Activated CD4-positive, alpha-beta T cell treated with anti-CD3 and anti-CD28 coated beads, Interleukin-2, amount 50 U/mL, for 4 hours (primary cell): Measurements from ENCODE around the gene PDGFB.
A peak's percentile ranks its signal among the peaks of the same experiment; 100 is the strongest.
"Not testable (repeated sequence)": the region's sequence is repeated elsewhere in the genome, so short reads cannot be mapped to it uniquely, and the experiment has no call there.

Source experiments
- DNase-seq, 2 experiments: peaks; one replicate each; pipeline ENCODE4 v3.0.0-alpha.2; 2020

The PDGFB gene

DNA sequence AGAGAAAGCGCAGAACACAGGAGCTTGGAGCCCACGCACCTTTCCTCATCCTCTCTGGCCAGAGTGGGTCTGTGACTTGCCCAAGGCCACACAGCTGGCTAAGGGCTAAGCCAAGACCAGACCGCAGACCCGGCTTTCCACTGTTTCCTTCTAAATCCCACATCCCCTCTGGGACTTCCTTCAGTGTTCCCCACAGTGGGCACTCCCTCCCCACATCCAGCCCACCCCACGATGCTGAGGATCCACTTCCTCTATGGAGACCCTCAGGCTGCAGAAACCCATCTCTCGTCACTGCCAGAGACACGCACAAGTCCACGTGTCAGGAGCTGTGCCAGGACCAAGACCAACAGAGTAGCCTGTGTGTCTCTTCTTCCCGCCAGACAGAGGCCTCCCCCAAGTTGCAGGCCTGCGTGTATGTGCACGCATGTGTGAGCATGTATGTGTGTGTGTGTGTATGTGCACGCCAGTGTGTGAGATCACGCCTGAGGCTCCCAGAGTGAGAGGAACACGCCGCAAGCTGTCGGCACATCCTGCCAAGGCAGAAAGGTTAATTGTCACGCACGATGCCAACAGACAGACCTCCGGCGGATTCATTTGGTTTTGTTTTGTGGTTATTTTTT is 21.6 kb downstream of the PDGFB start:
- no peak for DNase-seq

DNA sequence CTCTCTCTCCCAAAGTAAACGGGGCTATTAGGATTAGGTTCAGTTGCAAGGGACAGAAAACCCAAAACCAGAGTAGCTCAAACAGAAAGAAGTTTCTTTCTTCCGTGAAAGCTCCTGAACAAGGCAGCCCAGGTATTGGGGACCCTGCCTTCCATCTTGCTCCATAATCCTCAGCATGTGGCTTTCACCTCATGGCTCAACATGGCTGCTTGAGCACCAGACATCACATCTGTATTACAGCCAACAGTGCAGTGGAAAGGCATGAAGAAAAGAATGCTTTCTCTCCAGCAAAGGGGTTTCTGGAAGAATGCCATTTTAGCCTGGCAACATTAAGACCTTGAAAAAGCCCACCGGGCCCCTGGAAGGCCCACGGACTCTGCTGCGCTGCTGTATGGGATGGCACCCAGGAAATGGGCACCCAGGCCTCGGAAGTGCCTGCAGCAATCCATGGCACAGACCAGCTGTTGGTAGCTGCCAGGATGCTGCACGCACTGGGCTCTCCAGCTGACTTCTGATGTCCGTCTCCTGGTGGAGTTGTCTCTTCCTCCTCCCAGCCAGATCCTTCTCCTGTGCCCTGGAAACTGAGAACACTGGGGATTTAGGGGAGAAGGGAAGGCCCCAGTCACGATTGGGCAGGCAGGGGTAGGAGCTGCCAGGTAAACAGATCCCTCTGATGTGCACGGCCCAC is 22.6 kb downstream of the PDGFB start:
- no peak for DNase-seq

DNA sequence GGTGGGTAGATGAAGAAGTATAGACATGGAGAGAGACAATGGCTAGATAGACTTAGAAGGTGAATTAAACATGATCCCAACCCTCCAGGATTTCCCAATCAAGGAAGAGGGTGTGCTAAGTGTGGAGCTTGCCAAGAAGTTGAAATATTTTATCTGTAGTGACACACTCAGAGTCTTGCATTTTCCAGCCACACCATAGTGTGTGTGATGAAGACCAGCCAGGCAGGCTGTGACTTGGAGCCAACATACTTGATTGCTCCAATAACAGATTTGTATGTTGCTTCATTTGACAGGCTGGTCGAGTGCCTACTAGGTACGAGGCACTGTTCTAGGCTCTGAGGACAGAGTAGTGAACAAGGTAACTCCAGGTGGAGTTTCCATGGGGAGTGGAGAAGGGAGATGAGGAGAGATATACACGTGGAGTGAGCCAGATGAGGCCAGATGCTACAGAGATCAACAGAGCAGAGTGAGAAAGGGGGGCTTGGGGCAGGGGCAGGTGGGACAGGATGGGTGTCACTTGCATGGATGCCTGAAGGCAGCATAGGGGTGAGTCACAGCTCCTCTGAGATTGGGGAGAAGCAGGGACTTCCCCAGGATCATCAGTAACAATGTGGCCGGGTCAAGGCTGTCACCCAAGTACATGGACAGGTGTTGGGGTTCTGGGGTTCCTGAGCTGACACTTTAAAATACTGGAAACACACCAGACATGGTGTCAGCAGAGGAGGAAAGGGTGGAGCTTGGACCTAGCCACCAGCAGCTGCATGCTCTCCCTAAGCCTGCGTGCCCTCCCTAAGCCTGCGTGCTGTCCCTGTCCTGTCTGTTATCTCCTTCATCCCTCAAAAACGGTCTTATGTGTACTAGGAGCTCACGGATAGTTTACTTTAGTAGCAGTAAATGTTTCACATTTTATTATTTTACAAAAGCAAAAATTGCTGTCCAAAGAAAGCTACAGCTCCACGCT is 23.6 kb downstream of the PDGFB start:
- DNase-seq = no peak

DNA sequence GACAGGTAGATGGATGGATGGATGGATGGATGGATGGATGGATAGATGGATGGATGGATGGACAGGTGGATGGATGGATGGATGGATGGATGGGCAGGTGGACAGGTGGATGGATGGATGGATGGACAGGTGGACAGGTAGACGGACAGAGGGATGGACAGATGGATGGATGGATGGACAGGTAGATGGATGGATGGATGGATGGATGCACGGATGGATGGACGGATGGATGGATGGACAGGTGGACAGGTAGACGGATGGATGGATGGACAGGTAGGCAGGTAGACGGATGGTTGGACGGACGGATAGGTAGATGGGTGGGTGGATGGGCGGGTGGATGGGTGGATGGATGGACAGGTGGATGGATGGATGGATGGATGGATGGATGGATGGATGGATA is 24.3 kb downstream of the PDGFB start:
- no peak for DNase-seq

DNA sequence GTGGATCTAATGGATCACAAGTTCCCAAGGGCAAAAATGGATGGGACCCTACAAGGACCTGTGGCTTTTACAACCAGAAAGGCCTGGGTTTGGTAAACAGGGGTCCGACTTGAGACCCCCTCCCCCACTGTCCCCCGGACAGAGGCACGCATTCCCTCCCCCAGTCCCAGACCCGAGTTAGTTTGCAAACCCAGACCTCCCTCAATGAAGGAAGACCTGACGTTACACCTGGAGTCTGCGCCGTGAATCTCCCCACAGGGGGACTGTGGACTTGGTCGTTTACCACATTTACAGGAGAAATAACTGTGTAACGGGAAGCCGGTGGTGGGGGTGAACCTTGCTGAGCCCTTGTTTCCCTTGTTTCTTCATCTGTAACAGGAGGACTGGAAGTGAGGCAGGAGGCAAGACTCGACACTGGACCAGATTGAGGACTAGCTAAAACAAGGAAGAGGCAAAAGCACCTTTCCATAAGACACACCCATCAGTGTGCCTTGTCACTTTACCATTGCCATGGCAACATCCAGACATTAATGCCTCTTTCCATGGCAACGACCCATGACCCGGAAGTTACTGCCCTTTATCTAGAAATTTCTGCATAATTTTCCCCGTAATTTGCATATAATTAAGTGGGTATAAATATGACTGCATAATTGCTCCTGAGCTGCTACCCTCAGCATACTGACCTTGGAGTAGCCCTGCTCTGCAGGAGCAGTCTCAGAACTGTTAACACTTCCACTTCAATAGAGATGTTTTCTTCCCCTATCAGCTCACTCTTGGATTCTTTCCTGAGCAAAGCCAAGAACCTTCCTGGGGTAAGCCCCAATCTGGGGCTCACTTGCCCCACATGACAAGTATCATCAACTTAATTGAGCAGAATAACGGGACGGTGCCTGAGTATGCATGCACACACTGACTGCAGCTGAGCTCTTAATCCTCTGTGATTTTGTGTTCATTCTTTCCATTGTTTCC is 25.4 kb downstream of the PDGFB start:
- DNase-seq = no peak

DNA sequence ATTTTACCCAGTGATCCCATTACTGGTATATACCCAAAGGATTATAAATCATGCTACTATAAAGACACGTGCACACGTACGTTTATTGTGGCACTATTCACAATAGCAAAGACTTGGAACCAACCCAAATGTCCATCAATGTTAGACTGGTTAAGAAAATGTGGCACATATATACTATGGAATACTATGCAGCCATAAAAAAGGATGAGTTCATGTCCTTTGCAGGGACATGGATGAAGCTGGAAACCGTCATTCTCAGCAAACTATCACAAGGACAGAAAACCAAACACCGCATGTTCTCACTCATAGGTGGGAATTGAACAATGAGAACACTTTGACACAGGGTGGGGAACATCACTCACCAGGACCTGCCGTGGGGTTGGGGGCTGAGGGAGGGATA is 26.4 kb downstream of the PDGFB start:
- not testable (repeated sequence) for DNase-seq

DNA sequence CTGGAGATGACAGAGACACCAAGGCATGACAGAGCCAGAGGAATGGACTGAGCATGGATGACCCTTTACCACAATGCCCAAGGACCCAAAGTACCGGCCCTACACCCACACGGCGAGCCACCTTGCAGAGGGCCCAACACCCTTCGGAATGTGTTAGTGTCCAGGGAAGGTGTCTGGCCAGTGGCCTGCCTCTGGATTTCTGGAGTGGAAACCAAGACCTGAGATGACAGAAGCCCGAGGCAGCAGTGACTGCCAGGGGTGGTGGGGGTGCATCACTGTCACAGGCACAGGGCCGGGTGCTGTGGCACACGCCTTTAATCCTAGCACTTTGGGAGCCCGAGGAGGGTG is 28.7 kb downstream of the PDGFB start:
- no peak for DNase-seq

DNA sequence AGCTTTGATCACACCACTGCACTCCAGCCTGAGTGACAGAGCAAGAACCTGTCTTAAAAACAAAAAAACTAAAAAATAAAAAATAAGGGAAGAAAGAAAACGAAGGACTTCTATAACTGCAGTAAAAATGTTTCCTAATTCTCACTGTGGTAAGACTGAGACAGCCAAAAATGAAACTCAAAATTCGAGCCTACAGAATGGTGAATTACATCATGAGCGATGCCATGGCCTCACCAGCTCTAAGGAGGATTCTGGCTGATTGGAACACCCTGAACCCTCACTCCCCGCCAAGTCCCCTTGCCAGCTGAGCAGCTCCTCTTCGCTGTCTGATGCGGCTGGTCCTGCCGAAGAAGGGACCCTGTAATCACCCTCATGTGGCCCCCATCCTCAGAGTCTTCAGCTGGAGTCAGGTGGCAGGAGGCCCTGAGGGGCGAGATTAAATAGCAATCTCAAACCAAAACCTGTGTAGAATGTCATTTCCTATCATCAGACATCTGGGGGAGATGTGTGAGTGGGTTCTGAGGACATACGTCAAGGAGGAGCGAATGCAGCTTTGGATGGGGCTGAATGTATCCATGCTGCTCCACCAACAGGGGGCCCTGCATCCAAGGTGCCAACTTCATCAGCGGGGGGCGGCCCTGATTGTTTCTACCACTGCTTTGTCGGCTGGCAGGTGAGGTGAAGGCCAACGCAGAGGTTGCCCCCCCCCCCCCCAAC is 29.2 kb downstream of the PDGFB start:
- peak; percentile 32 to 36 for DNase-seq

DNA sequence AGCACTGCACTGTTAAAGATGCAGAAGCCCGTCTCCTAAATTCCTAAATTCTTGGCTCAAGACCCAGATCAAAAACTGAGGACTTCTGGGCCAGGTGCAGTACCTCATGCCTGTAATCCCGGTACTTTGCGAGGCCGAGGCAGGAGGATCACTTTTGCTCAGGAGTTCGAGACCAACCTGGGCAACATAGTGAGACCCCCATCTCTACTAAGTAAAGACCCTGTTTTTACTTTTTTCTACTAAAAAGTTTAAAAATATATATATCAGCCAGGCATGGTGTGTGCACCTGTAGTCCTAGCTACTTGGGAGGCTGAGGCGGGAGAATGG is 29.7 kb downstream of the PDGFB start:
- no peak for DNase-seq

DNA sequence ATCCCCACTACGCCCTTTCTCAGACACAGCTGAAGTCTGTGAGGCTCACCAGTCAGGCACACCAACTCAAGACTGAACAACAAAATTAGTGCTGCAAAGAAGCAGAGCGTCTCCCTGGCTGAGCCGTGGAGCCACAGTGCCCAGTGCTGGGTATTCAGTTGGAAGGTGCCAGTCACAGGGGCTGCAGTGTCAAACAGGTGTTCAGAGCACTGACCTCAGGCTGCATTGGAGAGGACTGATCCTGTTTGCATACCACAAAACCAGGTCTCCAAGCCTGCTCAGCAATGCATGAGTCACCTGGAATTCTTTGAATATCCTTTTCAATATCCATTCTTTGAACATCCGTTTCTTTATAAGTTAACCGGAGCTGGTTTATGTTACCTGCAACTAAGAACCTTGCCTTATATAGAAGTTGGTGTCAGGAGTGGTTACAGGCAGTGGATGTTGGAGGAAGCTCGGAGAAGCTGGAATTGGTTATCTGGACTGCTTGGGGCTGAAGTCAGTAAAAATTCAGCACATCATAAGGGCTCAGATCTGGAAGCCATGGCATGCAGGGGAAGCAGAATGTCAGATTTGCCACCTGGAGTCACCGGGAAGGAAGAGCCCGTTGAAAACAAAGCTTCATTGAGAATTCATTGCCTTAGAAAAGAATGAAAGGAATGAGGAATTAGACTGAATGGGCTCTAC is 30.3 kb downstream of the PDGFB start:
- DNase-seq = no peak

DNA sequence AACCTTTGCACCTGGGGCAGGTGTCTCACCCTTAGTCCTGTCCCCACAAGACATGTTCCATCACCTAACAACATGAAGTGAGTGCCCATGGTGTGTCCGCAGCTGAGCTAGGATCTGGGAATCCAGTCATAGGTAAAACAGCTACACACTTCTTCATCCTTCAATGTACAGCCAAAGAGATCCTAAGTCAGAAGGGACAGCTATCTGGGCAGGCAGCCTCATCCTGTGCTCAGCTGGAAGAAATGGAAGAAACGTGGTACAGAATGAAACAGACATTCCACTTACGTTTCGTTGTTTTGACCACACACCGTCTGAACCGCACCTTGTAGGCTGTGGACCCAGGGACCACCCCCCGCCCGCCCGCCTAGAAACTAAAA is 30.8 kb downstream of the PDGFB start:
- DNase-seq = no peak

DNA sequence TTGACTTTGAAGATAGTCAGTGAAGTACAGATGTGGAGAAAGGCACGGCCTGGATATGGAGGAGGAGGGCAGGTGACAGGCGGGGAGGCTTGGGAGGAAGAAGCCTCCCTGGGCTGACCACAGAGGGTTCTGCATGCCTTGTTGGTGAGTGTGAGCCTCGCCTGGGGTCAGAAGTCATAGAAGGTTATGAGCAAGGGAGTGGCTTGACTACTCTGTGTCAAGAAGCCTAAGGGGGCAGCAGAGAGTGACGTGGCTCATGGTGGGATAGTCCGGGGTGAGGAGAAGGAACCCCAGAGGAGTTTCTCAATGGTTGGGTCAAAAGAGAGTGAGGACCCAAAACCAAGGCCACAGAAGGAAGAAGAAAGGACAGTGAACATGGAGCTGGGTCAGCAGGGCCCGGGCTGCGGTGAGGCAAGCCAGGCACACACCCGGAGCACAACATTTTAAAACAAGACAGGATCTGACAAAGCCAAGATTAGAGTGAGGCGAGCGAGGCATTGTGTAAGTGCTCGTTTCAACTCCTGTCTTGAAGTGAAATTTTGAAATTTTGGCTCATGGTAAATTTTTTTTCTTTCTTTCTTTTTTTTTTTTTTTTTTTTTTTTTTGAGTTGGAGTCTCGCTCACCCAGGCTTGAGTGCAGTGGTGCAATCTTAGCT is 31.9 kb downstream of the PDGFB start:
- no peak for DNase-seq

DNA sequence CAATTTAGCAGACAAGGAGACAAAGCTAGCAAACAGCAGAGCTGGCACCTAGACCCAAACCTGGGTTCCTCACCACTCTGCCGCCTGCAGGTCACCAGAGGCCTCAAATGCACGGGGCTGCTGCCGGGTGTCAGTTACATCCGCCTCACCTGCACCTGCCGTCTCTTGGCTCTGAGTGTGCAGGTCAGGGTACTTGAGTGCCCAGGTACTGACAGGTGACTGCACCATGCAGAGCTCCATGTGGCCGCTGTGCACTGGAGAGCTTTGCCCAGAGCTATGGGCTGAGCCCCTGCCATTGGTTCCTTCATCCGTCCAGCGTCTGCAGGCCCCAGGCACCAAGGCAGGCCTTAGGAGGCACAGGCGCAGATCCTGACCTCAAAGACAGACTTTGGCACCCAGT is 35.0 kb downstream of the PDGFB start:
- DNase-seq = no peak

DNA sequence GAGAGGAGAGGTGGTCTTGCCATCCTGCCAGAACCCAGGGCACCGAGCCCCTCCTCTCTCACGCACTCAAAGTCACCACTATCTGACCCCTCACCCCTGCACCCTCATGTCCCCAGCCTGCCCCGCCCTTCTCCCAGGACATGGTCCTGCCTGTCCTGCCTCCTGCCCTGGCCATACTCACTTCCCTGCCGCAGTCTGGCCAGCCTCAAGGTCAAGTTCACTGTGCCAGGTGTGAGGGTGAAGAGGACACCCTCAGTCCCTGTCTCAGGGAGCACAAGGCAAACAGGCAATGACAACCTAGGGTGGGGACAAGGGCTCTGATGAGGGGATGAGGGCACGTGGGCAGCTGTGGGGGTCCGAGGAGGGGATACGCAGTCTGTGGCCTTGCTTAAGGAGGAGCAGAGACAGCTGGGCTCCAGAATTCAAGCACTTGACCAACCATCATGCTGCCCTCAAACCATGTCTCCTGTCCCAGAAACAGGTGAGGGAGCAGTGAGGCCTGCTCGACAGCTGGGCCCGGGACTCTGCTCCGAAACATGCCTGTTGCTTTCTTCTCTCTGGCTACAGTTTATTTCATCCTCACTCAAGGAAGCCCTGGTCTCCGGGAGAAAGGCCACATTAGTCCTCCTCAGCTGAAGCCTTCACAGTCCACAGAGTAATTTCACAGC is 36.6 kb downstream of the PDGFB start:
- DNase-seq = no peak

DNA sequence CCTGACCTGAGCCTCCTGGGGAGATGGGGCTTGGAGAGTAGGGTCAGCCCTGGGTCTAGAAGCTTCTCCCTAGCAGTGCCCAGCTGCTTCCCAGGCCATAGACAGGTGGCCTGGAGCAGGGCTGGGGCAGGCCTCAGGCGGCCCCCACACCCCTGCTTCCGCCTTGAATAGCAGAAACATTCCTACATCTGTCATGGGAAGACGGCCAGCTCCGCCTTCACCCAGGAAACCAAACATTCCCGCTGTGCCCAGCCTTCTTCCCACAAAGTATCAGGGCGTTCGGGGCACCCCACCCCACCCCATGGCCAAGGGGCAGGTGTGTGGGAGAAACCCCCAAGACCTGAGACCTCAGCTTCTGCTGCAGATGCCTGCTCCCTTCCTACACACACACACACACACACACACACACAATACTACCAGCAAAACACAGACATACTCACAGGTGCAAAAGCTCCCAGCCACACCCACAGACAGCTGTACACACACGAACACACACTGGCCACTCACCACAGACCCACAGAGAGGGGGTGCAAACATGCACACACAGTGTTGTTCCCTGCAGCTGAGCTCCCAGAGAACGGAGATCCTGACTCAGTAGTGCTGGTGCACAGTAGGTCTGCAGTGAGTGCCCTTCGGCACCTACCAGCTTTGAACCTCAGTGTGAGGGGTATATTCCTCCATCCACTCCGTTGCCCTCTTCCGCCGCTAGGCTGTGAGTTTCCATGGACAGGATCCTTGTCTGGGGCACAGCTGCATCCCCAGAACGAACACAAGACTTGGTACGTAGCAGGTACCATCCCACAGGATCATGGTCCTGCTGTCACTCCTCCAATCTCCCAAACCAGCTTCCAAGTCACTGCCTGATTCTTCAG is 37.4 kb downstream of the PDGFB start:
- DNase-seq = no peak

DNA sequence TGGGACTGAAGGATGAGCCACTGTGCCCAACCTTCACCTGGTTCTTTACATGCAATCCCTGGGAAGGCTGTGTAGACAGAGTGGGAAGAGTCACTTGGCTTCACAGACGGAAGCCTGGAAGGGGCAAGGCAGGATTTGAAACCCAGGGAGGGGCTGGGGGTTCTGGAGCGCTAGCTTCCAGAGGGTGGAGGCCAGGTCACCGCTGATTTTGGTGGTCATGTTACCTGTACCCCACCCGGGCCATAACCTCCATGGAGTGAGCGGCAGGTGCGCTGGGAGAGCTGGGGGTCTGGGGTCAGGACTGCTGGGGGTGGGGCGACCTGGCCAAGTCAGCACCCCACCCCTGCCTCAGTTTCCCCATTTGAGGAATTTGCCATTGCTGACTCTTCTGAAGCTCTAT is 38.3 kb downstream of the PDGFB start:
- DNase-seq = no peak

DNA sequence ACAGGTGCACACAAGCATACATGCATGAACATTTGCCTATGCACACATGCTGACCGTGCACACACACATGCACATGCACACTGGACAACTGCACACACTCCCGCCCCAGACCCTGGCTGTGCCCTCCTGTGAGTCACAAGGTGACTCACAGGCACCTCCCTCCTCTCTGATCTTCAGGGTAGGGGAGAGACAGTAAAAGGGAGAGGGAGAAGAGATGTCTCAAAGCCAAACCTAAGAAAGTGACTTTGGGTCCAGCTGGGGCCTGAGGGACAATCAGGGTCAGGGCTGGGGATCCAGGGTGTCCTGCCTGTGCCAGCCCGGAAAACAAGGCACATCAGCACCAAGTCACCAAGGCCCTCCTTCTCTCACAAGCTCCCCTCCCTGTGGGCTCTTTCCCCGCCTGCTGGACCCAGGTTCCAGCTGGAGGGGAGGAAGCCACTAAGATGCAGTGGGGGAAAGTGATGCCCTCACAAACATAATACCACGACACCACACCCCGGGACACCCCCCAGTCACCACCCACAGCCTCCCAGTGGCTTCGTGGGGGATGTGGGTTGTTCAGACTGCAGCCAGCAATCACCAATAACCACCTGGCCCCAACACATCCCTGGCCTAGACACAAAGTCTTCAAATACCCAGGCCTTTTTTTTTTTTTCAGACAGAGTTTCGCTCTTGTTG is 39.3 kb downstream of the PDGFB start:
- DNase-seq = no peak

DNA sequence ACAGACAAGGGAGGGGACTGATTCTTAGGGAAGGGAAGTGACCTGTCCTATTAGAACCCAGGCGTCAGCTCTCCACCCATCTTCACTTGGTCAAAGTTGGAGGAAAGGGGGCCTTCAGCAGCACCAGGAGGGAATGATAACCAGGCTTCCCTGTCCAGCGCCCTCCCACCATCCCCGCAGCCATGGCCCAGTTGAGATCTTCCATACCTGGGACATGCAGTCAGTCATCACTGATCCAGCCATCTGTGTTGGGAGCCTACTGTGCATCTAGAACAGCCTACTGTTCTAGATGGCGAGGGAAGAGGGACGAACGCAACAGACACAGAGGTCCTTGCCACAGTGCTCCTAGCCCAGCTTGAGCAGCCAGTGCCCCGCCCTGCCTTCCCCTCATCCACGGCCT is 40.6 kb downstream of the PDGFB start:
- no peak for DNase-seq

DNA sequence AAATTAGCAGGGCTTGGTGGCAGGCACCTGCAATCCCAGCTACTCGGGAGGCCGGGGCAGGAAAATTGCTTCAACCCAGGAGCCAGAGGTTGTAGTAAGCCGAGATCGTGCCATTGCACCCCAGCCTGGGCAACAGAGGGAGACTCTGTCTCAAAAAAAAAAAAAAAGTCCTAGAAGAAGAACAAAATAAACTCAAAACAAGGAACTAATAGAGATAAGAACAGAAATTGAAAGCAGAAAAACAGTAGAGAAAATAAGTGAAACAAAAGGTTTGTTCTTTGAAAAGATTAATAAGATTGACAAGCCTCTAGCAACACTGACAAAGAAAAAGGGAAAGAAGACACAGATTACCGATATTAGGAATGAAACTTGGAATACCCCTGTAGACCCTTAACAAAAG is 47.2 kb downstream of the PDGFB start:
- no peak for DNase-seq
